IPS-18a (cell line): Measurements from ENCODE around the gene ITCH.
"Not testable (repeated sequence)": the region's sequence is repeated elsewhere in the genome, so short reads cannot be mapped to it uniquely, and the experiment has no call there.

ENCODE experiments used
- H3K27ac ChIP-seq: one replicate; pipeline ENCODE4 v1.5.1; 2013; ENCODE audit warnings: low read length
- H3K27me3 ChIP-seq: one replicate; pipeline ENCODE4 v1.6.1; 2013; ENCODE audit warnings: mild to moderate bottlenecking, low read length; ENCODE audit not compliant: control insufficient read depth, insufficient read depth
- H3K36me3 ChIP-seq: one replicate; pipeline ENCODE4 v1.6.1; 2013; ENCODE audit warnings: low read depth, low read length; ENCODE audit not compliant: control insufficient read depth
- H3K4me1 ChIP-seq: one replicate; pipeline ENCODE4 v1.6.1; 2013; ENCODE audit warnings: low read depth, low read length; ENCODE audit not compliant: control insufficient read depth
- H3K4me3 ChIP-seq: one replicate; pipeline ENCODE4 v1.5.1; 2013; ENCODE audit warnings: low read length
- H3K9ac ChIP-seq: one replicate; pipeline ENCODE4 v1.6.1; 2013; ENCODE audit warnings: mild to moderate bottlenecking, low read length, moderate library complexity
- H3K9me3 ChIP-seq: one replicate; pipeline ENCODE4 v1.6.1; 2013; ENCODE audit warnings: low read depth, low read length; ENCODE audit not compliant: control insufficient read depth

ITCH gene

DNA sequence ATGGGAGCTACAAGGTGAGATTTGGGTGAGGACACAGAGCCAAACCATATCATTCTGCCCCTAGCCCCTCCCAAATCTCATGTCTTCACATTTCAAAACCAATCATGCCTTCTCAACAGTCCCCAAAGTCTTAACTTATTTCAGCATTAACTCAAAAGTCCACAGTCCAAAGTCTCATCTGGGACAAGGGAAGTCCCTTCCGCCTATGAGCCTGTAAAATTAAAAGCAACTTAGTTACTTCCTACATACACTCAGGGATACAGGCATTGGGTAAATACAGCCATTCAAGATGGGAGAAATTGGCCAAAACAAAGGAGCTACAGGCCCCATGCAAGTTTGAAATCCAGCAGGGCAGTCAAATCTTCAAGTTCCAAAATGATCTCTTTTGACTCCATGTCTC, 119.1 kb downstream of the ITCH start:
- H3K9me3 ChIP-seq, H3K9ac ChIP-seq, H3K27me3 ChIP-seq, H3K4me3 ChIP-seq, H3K27ac ChIP-seq, H3K4me1 ChIP-seq: not testable (repeated sequence)
- H3K36me3 ChIP-seq: peaks cover 57% of the 10 kb centered on the region

DNA sequence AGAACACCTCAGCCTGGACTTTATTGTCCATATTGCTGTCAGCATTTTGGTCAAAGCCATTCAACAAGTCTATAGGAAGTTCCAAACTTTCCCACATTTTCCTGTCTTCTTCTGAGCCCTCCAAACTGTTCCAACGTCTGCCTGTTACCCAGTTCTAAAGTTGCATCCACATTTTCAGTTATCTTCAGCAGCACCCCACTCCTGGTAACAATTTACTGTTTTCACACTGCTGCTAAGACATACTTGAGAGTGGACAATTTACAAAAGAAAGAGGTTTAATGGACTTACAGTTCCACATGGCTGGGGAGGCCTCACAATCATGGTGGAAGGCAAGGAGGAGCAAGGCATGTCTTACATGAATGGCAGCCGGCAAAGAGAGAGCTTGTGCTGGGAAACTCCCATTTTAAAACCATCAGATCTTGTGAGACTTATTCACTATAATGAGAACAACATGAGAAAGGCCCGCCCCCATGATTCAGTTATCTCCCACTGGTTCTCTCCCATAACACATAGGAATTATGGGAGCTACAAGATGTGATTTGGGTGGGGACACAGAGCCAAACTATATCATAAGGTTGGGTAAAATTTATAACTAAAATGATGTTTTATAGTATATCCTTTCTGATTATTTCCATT, 120.6 kb downstream of the ITCH start:
- H3K36me3 ChIP-seq: peaks cover 53% of the 10 kb centered on the region
- H3K9me3 ChIP-seq, H3K27me3 ChIP-seq, H3K4me1 ChIP-seq, H3K4me3 ChIP-seq, H3K27ac ChIP-seq, H3K9ac ChIP-seq: not testable (repeated sequence)

DNA sequence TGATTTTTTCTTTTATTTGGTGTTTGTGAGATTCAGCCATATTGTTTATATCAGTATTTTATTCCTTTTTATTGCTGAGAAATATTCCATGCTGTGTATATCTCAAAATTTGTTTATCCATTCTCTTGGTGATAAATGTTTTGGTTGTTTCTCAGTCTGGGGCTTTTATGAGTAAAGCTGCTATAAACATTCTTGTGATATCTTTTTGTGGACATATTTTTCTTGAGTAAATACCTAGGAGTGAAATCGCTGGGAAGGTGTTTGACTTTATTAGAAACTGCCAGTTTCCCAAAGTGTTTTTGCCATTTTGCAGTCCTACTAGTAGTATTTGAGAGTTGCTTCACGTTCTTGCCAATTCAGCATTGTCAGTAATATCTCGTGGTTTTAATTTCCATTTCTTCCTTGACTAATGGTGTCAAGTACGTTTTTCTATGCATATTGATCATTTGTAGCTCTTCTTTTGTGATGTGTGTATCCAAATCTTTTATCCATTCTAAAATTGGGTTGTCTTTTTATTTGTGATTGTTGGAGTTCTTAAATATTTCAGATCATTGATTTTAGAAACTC, 122.1 kb downstream of the ITCH start:
- no peaks in the 10 kb centered on the region for H3K9me3 ChIP-seq
- no peak overlapping the region for H3K9ac ChIP-seq
- no peaks in the 10 kb centered on the region for H3K4me1 ChIP-seq
- H3K27me3 ChIP-seq: no peaks in the 10 kb centered on the region
- no peak overlapping the region for H3K27ac ChIP-seq
- peaks cover 53% of the 10 kb centered on the region for H3K36me3 ChIP-seq
- no peak overlapping the region for H3K4me3 ChIP-seq

DNA sequence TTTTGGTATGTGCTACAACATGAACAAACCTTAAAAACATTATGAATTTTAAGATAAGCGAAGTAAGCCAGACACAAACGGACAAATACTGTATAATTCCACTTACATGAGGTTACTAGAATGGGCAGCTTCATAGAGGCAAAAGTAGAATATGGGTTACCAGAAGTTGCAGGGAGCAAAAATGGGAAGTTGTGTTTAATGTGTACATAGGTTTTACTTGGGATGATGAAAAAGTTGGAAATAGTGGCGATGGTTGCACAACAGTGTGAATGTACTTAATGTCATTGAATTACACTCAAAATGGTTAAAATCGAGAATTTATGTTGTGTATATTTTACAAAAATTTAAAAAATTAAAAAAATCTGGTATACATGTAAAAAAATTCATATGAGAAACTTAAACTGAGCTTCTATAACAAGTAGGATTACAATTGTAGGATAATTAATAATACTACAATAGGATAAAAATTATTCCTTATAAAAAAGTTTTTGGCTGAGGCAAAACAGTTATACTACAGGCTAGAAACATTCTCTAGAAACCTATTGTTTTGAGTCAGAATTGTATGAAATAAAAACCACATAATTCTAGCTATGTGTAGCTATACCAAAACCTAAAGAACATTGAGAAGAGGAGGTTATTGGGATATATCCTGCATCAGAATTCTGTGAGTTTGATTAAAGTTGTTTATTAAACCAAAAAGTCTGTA, 128.3 kb downstream of the ITCH start:
- Histone ChIP-seq H3K27ac (no peak overlapping the region), H3K9me3 (no peaks in the 10 kb centered on the region), H3K27me3 (no peaks in the 10 kb centered on the region), H3K4me3 (no peak overlapping the region), H3K4me1 (no peaks in the 10 kb centered on the region), H3K36me3 (peaks cover 50% of the 10 kb centered on the region), H3K9ac (no peak overlapping the region)

DNA sequence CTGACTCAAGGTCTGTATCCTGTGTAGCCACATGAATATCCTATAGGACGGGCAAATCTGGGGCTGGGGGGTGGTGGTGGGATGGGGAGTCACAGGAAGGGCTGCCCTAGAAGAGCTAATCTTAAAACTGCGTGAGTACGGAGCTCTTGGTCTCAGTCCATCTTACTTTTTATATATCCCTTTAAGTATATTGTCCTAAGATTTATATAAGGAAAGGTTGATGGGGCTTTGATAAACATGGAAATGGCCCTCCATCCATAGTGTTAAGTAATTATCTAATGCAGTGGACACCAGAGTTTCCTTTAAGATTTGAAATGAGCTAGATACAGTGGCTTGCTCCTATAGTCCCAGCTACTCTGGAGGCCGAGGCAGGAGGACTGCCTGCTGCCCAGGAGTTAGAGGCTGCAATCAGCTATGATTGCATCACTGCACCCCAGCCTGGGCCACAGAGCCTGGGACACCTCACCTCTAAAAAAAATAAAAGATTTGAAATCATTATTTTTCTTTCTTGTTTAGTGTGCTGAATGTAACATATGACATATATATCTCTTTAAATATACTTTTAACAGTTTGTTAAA, 128.9 kb downstream of the ITCH start:
- Histone ChIP-seq H3K27ac (no peak overlapping the region), H3K4me1 (no peaks in the 10 kb centered on the region), H3K27me3 (no peaks in the 10 kb centered on the region), H3K36me3 (peaks cover 51% of the 10 kb centered on the region), H3K4me3 (no peak overlapping the region), H3K9ac (no peak overlapping the region), H3K9me3 (no peaks in the 10 kb centered on the region)

DNA sequence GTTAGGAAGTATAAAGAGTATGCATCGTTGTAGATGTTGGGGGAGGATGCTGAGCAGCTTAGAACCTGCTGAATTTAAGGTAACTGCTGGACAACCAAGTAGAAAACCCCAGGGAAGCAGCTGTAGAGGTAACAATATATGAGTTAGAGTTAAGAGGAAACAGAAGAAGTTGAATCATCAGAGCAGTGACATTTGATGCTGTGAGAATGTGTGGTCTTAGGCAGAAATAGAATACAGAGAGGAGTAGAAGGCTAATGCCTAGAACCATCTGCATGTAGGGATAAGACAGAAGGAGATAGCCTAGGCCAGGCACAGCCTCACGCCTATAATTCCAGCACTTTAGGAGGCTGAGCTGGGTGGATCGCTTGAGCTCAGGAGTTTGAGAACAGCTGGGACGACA, 130.6 kb downstream of the ITCH start:
- H3K27me3 ChIP-seq: no peaks in the 10 kb centered on the region
- H3K4me1 ChIP-seq: no peaks in the 10 kb centered on the region
- no peak overlapping the region for H3K4me3 ChIP-seq
- no peak overlapping the region for H3K9ac ChIP-seq
- H3K27ac ChIP-seq: no peak overlapping the region
- no peaks in the 10 kb centered on the region for H3K9me3 ChIP-seq
- H3K36me3 ChIP-seq: peaks cover 54% of the 10 kb centered on the region

DNA sequence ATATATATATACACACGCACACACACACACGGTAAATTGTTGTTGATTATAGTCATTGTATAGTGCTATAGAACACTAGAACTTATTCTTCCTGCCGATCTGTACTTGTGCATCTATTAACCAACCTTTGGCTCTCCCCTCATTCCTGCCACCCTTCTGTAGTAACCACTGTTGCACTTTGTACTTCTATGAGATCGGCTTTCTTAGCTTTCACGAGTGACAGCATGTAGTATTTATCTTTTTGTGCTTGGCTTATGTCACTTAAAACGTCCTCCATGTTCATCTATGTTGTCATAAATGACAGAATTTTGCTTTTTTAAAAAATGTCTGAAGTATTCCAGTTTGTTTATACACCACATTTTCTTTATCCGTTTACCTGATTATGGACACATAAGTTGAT, 132.2 kb downstream of the ITCH start:
- Histone ChIP-seq H3K9ac (no peak overlapping the region), H3K36me3 (peaks cover 43% of the 10 kb centered on the region), H3K4me3 (no peak overlapping the region), H3K27me3 (no peaks in the 10 kb centered on the region), H3K9me3 (no peaks in the 10 kb centered on the region), H3K4me1 (no peaks in the 10 kb centered on the region), H3K27ac (no peak overlapping the region)

DNA sequence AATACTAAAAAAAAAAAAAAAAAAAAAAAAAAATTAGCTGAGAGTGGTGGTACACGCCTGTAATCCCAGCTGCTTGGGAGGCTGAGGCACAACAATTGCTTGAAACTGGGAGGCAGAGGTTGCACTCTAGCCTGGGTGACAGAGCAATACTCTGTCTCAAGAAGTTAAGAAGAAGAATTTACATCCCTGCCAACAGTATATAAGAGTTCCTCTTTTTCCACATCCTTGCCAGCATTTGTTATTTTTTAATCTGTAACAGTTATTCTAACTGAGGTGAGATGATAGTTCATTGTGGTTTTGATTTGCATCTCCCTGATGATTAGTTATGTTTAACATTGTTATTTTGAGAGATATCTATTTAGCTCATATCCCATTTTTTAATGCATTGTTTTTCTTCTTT, 132.8 kb downstream of the ITCH start:
- H3K36me3 ChIP-seq: peaks cover 36% of the 10 kb centered on the region
- H3K27me3 ChIP-seq: no peaks in the 10 kb centered on the region
- H3K4me3 ChIP-seq: no peak overlapping the region
- no peak overlapping the region for H3K27ac ChIP-seq
- H3K4me1 ChIP-seq: no peaks in the 10 kb centered on the region
- no peak overlapping the region for H3K9ac ChIP-seq
- no peaks in the 10 kb centered on the region for H3K9me3 ChIP-seq

DNA sequence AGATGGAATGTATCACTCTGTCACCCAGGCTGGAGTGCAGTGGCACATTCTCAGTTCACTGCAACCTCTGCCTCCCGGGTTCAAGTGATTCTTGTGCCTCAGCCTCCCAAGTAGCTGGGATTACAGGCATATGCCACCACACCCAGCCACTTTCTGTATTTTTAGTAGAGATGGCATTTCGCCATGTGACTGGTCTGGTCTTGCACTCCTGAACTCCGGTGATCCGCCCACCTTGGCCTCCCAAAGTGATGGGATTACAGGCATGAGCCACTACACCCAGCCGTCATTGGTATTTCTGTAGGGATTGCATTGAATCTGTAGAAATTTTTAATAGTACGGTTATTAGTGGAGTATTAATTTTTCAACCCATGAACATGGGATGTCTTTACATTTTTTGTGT, 134.5 kb downstream of the ITCH start:
- not testable (repeated sequence) for H3K4me1 ChIP-seq, H3K27ac ChIP-seq, H3K9me3 ChIP-seq, H3K27me3 ChIP-seq, H3K4me3 ChIP-seq, H3K9ac ChIP-seq
- H3K36me3 ChIP-seq: peaks cover 30% of the 10 kb centered on the region

DNA sequence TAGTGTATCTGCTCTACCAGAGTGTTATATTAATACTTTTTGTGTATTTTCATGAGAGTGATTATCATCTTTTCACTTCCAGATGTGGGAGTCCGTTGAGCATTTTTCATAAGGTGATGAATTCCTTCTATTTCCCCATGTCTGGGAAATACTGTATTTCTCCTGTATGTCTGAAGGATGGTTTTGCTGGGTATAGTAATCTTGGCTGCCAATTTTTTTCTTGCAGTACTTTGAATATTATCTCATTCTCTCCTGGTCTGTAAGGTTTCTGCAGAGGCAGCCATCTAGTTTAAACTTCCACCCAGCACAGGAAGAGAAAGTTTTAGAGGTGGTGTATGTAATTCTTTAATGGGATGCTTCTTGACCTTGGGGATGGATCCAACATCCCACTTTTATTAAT, 137.8 kb downstream of the ITCH start:
- H3K9ac ChIP-seq: no peak overlapping the region
- no peaks in the 10 kb centered on the region for H3K9me3 ChIP-seq
- no peaks in the 10 kb centered on the region for H3K27me3 ChIP-seq
- H3K36me3 ChIP-seq: peaks cover 21% of the 10 kb centered on the region
- no peak overlapping the region for H3K4me3 ChIP-seq
- no peaks in the 10 kb centered on the region for H3K4me1 ChIP-seq
- H3K27ac ChIP-seq: no peak overlapping the region

DNA sequence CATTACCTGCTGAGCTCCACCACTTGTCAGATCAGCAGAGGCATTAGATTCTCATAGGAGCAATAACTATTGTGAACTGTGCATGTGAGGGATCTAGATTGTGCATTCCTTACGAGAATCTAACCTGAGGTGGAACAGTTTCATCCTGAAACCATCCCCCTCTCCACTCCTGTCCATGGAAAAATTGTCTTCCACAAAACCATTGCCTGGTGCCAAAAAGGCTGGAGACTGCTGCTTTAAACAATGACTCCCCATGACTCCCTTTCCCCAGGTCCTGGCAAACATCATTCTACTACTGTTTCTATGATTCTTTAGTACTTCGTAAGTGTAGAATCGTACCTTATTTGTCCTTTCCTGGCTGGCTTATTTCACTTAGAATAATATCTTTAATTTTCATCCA, 143.4 kb downstream of the ITCH start:
- Histone ChIP-seq H3K4me3 (no peak overlapping the region), H3K36me3 (peaks cover 23% of the 10 kb centered on the region), H3K9me3 (no peaks in the 10 kb centered on the region), H3K27ac (no peak overlapping the region), H3K4me1 (no peaks in the 10 kb centered on the region), H3K27me3 (no peaks in the 10 kb centered on the region), H3K9ac (no peak overlapping the region)
